Measurements from ENCODE around the gene NAALADL2. TPM values are rescaled to one million over a fixed set of nuclear protein-coding genes. Genes with fewer than 3 reads are reported as not detected.

NAALADL2 gene
- total RNA-seq, 4 donors from 2014 or later = 7.0 to 34.7 (median 18.4) TPM

DNA sequence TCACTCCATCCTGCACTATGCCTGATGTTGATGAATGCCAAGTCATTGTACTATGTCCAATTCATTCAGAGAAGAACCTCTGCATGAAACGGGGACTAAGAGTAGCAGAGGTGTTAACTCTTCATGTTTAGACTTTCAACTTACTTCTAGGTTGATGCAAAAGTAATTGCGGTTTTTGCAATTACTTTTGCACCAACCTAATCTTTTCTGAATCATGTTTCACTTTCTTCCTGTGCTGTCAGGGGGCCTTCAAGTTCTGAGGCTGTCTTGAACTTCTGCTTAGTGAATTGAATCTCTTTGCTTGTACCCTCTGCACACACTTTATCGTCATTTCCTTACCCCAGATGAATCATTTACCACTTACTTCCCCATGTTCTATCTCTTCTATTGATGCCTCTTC is 636.2 kb downstream of the NAALADL2 start:
- no peaks in the 10 kb centered on the region for H3K27me3 ChIP-seq
- no peaks in the 10 kb centered on the region for H3K9me3 ChIP-seq
- DNase-seq = no peak
- no peaks in the 10 kb centered on the region for H3K4me1 ChIP-seq
- H3K36me3 ChIP-seq = no peaks in the 10 kb centered on the region
- TF ChIP-seq POLR2A (IDR thresholded peaks at IDR 0.05) = no peak
- no peak for TF ChIP-seq CTCF (IDR thresholded peaks at IDR 0.05)
- H3K27ac ChIP-seq = no peak overlapping the region
- H3K4me3 ChIP-seq = no peak overlapping the region

GRCh38 chr3:175502155-175502554 is 643.0 kb downstream of the NAALADL2 start:
- Histone ChIP-seq H3K36me3 (no peaks in the 10 kb centered on the region), H3K27me3 (no peaks in the 10 kb centered on the region), H3K27ac (no peak overlapping the region), H3K4me3 (no peak overlapping the region), H3K4me1 (no peaks in the 10 kb centered on the region), H3K9me3 (no peaks in the 10 kb centered on the region)
- DNase-seq = no peak
- no peak for TF ChIP-seq CTCF (IDR thresholded peaks at IDR 0.05)
- no peak for TF ChIP-seq POLR2A (IDR thresholded peaks at IDR 0.05)

- no peaks in the 10 kb centered on the region for H3K9me3 ChIP-seq
- TF ChIP-seq CTCF (IDR thresholded peaks at IDR 0.05) (no peak), POLR2A (IDR thresholded peaks at IDR 0.05) (no peak)
- no peak for DNase-seq
- no peaks in the 10 kb centered on the region for H3K4me1 ChIP-seq
- H3K36me3 ChIP-seq = no peaks in the 10 kb centered on the region
- no peaks in the 10 kb centered on the region for H3K27me3 ChIP-seq
- H3K4me3 ChIP-seq = no peak overlapping the region
- no peak overlapping the region for H3K27ac ChIP-seq
These were observed 652.2 kb downstream of the NAALADL2 start for GRCh38 chr3:175511219-175511785.

DNA sequence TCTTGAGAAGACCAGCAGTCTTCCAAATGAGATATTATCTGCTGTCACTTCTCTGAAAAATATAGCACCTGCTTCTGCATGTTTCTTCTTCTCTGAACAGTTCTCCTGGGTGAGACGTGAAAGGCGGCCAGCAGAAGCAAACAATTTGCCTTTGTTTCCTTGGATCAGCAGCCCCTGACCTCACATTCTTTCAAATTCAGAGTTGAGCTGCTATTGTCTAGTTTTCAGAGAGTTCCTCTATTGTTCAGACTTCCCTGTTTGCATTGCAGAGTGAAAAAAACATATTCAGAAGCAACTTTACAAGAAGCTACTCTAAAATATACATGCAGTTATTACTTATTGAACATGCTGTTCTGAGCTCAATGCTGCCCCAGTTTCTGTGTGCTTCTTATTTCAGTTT is 653.6 kb downstream of the NAALADL2 start:
- H3K36me3 ChIP-seq = no peaks in the 10 kb centered on the region
- H3K9me3 ChIP-seq = no peaks in the 10 kb centered on the region
- H3K27me3 ChIP-seq = no peaks in the 10 kb centered on the region
- H3K27ac ChIP-seq = no peak overlapping the region
- H3K4me3 ChIP-seq = no peak overlapping the region
- H3K4me1 ChIP-seq = no peaks in the 10 kb centered on the region
- TF ChIP-seq CTCF (IDR thresholded peaks at IDR 0.05) (no peak), POLR2A (IDR thresholded peaks at IDR 0.05) (no peak)
- no peak for DNase-seq

- Histone ChIP-seq H3K4me3 (no peak overlapping the region), H3K27ac (no peak overlapping the region), H3K27me3 (no peaks in the 10 kb centered on the region), H3K9me3 (no peaks in the 10 kb centered on the region), H3K36me3 (no peaks in the 10 kb centered on the region), H3K4me1 (no peaks in the 10 kb centered on the region)
- TF ChIP-seq CTCF (IDR thresholded peaks at IDR 0.05) (no peak), POLR2A (IDR thresholded peaks at IDR 0.05) (no peak)
- no peak for DNase-seq
These were observed 659.3 kb downstream of the NAALADL2 start for GRCh38 chr3:175518459-175518858.

- no peaks in the 10 kb centered on the region for H3K9me3 ChIP-seq
- DNase-seq = no peak
- H3K27me3 ChIP-seq = no peaks in the 10 kb centered on the region
- H3K4me1 ChIP-seq = no peaks in the 10 kb centered on the region
- H3K27ac ChIP-seq = no peak overlapping the region
- TF ChIP-seq POLR2A (IDR thresholded peaks at IDR 0.05) = no peak
- no peak for TF ChIP-seq CTCF (IDR thresholded peaks at IDR 0.05)
- no peak overlapping the region for H3K4me3 ChIP-seq
- no peaks in the 10 kb centered on the region for H3K36me3 ChIP-seq
These were observed 662.3 kb downstream of the NAALADL2 start for GRCh38 chr3:175521406-175521805.
